Measurements from ENCODE around the gene FAM120A.

DNA sequence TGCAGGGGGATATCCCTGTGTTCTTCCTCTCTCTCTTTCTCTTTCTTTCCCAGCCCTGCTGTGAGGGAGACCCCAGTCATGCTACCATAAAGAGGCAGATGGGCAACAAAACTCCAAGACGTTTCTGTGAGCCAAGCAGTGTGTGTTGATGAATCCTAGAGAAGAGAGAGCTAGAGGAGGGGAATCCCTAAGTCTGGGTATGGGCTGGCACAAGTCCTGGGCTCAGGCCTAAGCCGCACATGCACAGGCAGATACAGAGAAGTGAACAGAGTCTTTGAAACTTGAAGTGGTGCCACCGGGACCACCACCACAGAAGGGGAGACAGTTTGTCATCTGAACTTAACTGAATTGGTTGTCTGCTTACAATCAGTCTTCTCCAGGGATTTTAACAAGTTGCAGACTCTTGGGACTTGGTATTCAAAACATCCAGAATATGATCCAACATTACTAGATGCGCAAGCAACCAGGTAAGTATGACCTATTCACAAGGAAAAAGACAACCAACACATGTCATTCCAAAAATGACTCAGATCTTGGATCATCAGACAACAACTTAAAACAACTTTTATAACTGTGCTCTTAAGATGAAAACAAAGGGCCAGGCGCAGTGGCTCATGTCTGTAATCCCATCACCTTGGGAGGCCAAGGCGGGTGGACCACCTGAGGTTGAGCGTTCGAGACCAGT is 10.4 kb upstream of the FAM120A start:
- TF ChIP-seq, protein P1, sequence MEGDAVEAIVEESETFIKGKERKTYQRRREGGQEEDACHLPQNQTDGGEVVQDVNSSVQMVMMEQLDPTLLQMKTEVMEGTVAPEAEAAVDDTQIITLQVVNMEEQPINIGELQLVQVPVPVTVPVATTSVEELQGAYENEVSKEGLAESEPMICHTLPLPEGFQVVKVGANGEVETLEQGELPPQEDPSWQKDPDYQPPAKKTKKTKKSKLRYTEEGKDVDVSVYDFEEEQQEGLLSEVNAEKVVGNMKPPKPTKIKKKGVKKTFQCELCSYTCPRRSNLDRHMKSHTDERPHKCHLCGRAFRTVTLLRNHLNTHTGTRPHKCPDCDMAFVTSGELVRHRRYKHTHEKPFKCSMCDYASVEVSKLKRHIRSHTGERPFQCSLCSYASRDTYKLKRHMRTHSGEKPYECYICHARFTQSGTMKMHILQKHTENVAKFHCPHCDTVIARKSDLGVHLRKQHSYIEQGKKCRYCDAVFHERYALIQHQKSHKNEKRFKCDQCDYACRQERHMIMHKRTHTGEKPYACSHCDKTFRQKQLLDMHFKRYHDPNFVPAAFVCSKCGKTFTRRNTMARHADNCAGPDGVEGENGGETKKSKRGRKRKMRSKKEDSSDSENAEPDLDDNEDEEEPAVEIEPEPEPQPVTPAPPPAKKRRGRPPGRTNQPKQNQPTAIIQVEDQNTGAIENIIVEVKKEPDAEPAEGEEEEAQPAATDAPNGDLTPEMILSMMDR (conservative IDR thresholded peaks at IDR 0.05; ENCODE audit: low read length) = no peak
- no peak for TF ChIP-seq EZH2phosphoT487 (IDR thresholded peaks at IDR 0.05; ENCODE audit: borderline replicate concordance)
